Measurements from ENCODE around the gene LASP1NB.
"Not testable (repeated sequence)": the region's sequence is repeated elsewhere in the genome, so short reads cannot be mapped to it uniquely, and the experiment has no call there.

LASP1NB gene

DNA sequence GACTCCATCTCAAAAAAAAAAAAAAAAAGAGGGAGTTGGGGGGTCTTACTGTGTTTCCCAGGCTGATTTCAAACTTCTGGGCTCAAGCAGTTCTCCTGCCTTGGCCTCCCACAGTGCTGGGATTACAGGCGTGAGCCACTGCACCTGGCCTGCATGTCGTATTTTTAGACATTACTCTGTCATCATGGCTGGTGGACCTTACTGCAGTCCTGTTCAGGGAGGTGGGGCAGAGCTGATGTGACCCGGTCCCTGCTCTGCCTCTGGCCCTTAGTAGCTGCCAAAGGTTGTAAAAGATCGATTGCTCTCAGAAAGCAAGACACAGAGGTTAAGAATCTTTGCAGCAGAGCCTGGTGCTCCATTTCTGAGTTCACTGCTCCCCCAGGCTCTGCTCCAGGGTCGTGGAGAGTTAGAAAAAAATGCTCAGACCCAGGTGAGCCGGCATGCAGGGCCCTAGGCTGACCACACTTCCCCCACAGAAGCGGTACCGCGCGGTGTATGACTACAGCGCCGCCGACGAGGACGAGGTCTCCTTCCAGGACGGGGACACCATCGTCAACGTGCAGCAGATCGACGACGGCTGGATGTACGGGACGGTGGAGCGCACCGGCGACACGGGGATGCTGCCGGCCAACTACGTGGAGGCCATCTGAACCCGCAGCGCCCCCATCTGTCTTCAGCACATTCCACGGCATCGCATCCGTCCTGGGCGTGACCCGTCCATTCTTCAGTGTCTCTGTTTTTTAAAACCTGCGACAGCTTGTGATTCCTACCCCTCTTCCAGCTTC, 7.1 kb upstream of the LASP1NB start:
- DNase-seq (ENCODE audit: low read depth) = no peak

DNA sequence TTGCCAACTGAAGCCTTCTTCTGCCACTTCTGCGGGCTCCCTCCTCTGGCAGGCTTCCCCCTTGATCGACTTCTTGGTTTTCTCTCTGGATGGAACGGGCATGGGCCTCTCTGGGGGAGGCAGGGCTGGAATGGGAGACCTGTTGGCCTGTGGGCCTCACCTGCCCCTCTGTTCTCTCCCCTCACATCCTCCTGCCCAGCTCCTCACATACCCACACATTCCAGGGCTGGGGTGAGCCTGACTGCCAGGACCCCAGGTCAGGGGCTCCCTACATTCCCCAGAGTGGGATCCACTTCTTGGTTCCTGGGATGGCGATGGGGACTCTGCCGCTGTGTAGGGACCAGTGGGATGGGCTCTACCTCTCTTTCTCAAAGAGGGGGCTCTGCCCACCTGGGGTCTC, 6.5 kb upstream of the LASP1NB start:
- DNase-seq (ENCODE audit: low read depth) = no peak

DNA sequence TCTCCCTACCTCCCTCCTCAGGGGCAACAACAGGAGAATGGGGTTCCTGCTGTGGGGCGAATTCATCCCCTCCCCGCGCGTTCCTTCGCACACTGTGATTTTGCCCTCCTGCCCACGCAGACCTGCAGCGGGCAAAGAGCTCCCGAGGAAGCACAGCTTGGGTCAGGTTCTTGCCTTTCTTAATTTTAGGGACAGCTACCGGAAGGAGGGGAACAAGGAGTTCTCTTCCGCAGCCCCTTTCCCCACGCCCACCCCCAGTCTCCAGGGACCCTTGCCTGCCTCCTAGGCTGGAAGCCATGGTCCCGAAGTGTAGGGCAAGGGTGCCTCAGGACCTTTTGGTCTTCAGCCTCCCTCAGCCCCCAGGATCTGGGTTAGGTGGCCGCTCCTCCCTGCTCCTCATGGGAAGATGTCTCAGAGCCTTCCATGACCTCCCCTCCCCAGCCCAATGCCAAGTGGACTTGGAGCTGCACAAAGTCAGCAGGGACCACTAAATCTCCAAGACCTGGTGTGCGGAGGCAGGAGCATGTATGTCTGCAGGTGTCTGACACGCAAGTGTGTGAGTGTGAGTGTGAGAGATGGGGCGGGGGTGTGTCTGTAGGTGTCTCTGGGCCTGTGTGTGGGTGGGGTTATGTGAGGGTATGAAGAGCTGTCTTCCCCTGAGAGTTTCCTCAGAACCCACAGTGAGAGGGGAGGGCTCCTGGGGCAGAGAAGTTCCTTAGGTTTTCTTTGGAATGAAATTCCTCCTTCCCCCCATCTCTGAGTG, 5.9 kb upstream of the LASP1NB start:
- no peak for DNase-seq (ENCODE audit: low read depth)

DNA sequence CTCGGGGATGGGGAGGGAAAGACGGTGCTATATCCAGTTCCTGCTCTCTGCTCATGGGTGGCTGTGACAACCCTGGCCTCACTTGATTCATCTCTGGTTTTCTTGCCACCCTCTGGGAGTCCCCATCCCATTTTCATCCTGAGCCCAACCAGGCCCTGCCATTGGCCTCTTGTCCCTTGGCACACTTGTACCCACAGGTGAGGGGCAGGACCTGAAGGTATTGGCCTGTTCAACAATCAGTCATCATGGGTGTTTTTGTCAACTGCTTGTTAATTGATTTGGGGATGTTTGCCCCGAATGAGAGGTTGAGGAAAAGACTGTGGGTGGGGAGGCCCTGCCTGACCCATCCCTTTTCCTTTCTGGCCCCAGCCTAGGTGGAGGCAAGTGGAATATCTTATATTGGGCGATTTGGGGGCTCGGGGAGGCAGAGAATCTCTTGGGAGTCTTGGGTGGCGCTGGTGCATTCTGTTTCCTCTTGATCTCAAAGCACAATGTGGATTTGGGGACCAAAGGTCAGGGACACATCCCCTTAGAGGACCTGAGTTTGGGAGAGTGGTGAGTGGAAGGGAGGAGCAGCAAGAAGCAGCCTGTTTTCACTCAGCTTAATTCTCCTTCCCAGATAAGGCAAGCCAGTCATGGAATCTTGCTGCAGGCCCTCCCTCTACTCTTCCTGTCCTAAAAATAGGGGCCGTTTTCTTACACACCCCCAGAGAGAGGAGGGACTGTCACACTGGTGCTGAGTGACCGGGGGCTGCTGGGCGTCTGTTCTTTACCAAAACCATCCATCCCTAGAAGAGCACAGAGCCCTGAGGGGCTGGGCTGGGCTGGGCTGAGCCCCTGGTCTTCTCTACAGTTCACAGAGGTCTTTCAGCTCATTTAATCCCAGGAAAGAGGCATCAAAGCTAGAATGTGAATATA, 4.8 kb upstream of the LASP1NB start:
- no peak for DNase-seq (ENCODE audit: low read depth)

DNA sequence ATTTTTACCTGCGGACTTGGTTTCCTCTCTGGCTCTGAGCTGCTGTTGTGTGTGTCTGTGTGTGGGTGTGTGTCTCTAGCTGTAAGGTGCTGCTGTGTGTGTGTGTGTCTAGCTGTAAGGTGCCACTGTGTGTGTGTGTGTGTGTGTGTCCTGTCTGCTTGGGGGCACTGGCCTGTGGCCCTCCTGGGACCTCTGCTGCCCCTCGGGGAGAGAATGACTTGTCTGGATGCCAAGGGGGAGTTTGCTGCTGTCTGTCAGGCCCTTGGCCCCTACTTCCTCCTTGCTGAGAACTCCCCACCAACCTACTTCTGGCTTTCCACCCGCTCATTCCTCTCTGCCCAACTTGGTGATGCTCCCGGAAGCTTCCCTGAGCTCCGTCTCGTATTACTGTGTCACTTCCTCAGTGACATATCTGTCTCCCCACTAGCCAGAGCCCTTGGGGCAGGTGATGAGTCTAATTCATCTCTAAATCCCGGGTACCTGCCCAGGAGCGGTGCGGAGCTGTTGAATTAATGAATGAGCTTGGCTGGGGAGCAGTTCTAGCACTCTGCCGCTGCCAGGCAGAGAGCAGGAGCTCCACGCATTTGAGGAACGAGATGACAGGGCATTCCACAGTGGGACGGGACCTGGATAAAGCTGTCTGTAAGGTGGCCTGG, 3.5 kb upstream of the LASP1NB start:
- no peak for DNase-seq (ENCODE audit: low read depth)

DNA sequence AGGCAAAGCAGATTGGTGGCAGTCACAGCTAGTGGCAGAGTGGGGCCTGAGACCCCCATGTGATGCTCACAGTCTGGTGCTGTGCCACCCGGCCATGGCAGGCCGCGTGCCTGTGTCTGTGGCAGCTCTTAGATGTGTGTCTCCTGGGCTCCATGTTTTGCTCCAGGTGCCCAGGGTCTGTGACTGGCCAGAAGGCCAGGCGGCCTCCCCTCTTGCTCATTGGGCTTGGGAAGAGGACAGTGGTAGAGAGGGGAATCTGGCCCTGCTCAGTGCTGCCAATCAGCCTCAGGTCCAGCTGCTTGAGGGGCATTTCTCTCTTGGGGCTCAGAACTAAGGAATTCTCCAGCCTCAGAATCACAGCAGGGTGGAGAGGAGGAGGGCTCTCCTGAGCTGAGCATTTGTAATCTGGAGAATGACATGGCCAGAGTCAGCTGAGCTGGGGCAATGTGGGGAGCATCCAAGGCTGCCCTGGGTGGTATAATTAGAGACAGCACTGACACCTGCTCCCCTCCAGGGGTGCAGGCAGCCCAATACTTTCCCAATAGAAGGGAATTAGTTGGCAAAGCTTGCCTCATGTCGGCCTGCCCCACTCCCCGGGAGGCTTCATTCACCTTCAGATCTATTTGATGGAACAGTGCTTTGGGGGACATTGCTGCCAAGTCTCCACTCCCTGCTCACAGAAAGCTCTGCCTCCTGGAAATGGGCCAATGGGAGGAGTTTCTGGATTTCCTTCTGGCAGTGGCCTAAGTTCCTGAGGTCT, 2.7 kb upstream of the LASP1NB start:
- DNase-seq (ENCODE audit: low read depth) = peak; percentile 25

DNA sequence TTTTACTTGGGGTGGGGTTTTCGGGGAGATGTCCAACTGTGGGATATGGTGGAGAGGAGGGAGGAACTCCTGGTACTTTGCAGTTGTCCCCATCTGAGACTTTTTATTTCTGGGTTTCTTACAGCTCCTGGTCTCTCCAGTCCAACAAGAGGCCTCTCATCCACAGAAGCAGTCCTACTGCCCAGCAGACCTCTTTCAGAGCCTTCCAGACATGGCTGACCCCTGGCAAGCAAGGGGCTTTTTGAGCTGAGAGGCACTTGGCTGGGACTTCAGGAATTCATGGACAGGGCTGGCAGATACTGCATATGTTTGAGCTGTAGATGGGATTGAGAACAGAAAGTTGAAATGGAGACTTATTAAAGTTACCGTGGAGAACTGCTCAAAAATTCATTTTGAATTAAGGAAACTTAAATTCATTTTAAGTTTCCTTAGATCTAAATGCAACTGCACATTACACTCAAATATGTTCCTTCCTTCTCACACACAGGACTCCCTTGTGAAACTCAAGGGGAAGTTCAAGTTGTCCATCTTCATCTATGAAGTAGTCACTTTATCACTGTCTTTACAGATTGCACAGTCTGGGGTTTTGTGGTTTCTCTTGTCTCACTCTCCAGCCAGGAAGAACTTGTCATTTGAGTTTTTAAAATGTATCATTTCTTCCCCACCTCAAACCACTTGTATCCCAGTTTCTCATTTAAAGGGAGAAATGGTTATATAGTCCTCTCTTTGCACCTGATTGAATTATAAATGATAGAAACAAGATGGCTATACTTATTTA, 1.1 kb downstream of the LASP1NB start:
- DNase-seq (ENCODE audit: low read depth) = no peak

DNA sequence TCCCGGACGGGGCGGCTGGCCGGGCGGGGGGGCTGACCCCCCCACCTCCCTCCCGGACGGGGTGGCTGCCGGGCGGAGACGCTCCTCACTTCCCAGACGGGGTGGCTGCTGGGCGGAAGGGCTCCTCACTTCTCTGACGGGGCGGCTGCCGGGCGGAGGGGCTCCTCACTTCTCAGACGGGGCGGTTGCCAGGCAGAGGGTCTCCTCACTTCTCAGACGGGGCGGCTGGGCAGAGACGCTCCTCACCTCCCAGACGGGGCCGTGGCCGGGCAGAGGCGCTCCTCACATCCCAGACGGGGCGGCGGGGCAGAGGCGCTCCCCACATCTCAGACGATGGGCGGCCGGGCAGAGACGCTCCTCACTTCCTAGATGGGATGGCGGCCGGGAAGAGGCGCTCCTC, 5.4 kb downstream of the LASP1NB start:
- not testable (repeated sequence) for DNase-seq (ENCODE audit: low read depth)

DNA sequence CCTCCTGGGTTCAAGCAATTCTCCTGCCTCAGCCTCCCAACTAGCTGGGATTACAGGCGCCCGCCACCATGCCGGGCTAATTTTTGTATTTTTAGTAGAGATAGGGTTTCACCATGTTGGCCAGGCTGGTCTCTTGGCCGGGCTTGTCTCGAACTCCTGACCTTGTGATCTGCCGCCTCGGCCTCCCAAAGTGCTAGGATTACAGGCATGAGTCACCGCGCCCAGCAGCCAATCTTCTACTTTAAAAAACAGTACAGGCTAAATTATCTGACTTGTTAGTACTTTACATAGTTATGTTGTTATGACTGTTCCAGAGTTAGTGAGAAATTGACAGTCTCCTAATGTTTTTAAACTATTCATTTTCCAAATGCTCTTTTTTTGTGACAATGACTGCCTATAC, 8.5 kb downstream of the LASP1NB start:
- not testable (repeated sequence) for DNase-seq (ENCODE audit: low read depth)

DNA sequence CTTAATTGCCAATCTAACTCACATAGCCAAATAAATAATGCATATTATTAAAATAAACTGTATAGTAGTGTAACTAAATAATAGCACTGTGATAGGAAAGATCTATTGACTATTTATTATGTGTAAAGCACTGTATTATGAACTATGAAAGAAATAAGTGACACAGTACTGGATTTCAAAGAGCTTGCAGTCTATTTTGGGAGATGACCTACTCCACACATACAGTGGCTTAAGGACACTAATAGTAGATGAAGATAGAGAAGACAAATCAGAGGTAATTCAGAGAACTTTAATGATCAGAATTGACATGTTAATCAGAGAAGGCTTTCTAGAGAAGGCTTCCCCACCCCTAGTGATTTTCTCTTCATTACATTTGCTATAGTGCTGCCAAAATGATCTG, 14.6 kb downstream of the LASP1NB start:
- DNase-seq (ENCODE audit: low read depth) = no peak

DNA sequence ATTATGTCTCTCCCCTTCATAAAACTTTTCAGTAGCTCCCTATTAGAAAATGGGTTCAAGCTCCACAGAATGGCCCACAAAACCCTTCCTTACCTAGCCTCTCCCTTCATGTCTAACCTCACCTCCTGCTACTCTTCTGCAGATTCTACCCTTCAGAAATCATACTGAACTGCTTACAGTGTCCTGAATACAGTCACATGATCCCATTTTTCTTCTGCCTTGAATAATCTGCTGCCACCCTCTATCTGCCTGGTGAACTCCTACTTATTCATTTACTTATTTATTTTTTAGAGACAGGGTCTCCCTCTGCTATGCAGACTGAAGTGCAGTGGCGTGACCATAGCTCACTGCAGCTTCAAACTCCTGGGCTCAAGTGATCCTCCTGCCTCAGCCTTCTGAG, 15.0 kb downstream of the LASP1NB start:
- DNase-seq (ENCODE audit: low read depth) = no peak

DNA sequence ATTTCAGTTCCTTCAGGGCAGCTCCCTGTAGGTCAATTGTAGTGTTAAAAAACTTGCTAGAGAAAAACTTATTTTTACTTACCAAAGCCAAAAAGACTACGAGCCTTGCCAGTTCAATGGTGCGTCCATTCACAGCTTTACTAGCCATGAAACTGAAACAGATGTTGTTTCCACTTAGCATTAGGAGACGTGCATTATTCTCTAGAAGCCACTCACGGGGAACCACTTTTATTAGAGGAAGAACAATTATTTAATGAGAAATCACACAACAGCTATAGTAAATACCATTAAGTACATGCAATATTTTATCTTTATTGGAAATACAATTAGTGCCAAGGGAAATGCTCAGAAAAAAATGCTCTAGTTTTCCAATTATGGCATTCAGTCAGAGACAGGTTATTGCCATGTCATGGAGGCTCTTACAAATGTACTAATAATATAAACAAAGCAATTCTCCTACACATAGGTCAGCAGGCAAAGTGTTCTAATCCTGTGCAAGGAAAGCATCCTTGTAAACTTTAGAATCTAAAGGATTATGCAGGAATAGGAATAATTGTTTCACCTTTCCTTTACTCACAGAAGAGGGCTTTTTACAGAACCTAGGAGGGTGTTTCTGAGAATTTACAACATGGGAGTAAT, 17.4 kb downstream of the LASP1NB start:
- DNase-seq (ENCODE audit: low read depth) = no peak

DNA sequence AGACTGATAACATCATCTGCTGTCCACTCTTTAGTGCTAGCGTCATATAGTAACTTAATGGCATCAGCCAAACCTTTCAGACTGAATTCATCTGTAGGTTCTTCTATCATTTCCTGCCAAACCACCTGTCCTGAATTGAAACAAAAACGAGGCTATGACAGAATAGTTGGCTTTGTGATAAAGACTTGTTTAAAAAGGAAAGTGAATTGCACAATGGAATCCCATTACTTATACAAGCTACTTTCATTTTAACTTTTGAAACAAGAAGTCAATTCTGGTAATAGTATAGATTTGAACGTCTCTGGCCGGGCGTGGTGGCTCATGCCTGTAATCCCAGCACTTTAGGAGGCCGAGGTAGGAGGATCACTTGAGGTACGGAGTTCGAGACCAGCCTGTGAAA, 18.2 kb downstream of the LASP1NB start:
- DNase-seq (ENCODE audit: low read depth) = no peak

DNA sequence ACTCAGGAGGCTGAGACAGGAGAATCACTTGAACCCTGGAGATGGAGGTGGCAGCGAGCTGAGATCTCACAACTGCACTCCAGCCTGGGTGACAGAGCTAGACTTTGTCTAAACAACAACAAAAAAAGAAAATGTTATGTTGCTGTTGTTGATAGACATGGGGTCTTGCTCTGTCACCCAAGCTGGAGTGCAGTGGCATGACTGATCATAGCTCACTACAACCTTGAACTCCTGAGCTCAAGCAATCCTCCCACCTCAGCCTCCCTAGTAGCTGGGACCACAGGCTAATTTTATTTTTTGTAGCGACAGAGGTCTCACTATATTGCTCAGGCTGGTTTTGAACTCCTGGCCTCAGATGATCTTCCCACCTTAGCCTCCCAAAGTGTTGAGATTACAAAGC, 21.8 kb downstream of the LASP1NB start:
- no peak for DNase-seq (ENCODE audit: low read depth)

DNA sequence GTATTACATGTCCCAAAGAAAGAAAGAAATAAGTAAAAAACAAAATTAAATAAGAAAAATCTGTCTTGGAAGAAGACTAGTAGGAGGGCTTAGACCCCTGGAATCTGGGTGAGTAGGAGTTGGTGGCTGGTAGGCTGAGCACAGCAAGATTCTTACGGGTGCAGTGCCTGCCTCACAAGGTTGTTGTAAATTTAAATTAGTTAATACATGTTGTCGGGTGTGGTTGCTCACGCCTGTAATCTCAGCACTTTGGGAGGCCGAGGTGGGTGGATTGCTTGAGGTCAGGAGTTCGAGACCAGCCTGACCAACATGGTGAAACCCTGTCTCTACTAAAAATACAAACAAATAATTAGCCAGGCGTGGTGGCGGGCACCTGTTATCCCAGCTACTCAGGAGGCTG, 28.4 kb downstream of the LASP1NB start:
- DNase-seq (ENCODE audit: low read depth) = not testable (repeated sequence)

DNA sequence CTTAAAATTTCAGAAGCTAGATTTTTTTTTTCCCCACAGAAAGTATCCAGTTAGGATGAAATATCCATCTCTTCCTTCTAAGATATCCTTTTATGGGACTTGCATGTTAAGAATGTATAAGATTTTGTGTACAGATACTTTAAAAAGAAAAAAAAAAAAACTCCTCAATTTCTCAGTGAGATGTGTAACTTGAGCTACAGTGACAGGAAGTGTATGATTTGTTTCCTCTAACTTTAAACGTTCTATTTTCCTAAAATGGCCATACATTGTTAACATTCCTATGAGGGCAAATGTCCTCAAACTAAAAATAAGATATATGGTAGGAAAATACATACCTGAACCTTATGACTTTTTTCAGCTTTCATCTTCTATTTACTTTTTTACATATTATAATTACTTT, 32.9 kb downstream of the LASP1NB start:
- DNase-seq (ENCODE audit: low read depth) = no peak

DNA sequence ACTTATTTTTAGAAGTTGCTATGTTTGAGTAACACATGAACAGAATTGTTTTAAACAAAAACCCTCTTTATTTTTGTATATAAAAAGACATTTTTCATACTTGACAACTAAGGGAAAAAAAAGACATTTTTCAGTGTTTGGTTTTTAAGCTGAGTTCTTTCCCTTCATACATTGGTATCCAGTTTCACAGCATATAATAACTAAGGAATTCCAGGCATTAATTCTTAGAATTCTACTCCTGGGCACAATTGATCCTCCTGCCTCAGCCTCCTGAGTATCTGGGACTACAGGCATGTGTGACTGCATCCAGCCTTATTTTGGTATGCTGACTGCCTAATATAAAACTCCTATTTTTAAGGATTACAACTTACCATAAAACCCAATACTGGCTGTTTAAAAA, 33.3 kb downstream of the LASP1NB start:
- DNase-seq (ENCODE audit: low read depth) = peak; percentile 46

DNA sequence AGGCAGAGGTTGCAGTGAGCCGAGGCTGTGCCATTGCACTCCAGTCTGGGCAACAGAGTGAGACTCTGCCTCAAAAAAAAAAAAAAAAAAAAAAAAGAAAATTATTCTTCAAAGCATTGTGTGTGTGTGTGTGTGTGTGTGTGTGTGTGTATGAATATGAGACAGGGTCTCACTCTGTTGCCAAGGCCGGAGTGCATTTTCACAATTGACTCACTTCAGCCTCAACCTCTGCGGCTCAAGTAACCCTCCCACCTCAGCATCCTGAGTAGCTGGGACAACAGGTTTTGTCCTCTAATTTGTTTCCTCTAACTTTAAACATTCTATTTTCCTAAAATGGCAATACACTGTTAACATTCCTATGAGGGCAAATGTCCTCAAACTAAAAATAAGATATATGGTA, 34.1 kb downstream of the LASP1NB start:
- DNase-seq (ENCODE audit: low read depth) = no peak

DNA sequence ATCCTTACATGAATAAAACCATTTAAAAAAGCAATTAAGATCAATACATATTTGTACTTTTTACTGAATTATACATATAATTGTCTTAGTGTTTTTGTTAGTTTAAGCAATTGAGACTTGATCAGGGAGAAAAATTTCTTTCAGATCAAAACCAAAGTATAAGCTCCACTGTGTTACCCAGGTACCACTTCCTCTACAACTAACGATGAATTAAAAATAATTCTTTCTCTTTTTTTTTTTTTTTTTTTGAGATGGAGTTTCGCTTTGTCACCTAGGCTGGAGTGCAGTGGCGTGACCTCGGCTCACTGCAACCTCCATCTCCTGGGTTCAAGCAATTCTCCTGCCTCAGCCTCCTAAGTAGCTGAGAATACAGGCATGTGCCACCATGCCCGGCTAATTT, 35.0 kb downstream of the LASP1NB start:
- DNase-seq (ENCODE audit: low read depth) = no peak

DNA sequence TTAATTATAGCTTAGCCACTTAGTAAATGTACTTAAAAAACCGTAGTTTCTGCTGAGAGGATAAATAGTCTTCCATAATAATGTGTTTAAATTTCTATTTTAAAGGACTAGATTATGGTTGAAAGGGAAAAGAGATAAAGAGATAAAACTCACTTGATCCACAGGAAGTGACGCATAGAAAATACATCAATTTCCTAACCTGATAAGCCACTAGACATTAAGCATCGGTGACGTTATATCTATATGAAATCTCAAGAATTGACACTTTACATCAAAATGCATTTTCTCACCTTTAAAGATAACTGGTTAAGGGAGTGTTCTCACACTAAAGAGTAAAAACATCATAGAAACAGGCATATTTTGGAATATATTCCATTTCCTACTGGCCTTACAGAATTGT, 36.0 kb downstream of the LASP1NB start:
- DNase-seq (ENCODE audit: low read depth) = no peak

All from GM04503 (cell line).